IPS DF 19.7 (cell line): Measurements from ENCODE around the gene RGS6.
"Not testable (repeated sequence)": the region's sequence is repeated elsewhere in the genome, so short reads cannot be mapped to it uniquely, and the experiment has no call there.

ENCODE experiments used
- DNase-seq: peaks from one replicate; pipeline ENCODE4 v3.0.0-alpha.2; 2013; ENCODE audit warnings: low read depth, low spot score

The RGS6 gene

DNA sequence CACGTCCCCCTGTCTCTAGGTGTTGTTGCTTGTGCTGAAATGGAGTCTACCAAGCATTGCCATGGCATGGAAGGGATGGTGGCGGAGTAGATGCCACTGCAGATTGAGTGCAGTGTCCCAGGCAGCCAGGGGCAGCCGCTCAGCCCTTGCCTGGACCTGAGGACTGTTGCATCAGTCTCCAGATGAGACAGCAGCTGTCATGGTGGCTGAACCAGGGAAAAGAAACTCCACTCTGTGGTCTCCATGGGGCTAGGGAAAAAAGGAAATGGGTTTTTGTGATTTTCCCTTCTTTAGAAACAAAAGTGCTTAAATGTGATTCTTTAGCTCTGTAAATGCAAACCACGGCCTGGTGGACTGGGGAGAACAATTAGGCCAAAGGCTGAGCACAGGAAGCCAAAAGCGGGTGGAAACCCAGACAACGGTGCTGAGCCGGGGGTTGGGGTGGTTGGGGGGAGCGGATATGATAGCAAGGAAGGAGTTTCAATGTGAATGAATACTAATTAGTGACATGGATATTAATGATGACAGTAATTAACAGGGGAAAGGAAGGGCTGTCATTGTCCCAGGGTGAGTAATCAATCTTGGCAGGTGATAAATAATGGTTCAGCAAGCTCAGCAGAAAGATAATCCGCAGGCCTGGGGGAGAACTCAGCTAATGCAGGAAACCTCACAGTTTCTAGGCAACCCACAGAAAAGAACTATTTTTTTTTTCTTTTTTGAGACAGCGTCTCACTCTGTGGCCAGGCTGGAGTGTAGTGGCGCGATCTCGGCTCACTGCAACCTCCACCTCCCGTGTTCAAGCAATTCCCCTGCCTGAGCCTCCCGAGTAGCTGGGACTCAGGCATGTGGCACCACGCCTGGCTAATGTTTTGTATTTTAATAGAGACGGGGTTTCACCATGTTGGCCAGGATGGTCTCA lies 519.1 kb downstream of the RGS6 start:
- no peak for DNase-seq

DNA sequence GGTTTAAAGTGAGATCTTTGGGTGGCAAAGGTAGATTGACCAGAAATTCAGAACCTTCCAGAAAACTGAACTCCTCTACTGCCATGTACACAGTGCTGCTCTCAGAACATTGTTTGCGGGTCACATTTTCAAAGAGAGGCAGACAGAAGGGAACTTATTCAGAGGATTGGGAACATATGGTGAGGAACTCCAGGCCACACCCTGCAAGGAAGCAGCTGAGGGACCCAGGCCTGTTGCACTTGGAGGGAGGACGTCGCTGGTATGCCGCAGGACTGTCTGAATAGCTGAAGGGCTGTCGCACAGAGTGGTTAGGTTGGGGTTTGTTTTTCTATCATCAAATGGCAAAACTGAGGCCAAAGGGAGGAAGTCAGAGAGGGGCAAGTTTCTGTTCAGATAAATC lies 520.5 kb downstream of the RGS6 start:
- no peak for DNase-seq

DNA sequence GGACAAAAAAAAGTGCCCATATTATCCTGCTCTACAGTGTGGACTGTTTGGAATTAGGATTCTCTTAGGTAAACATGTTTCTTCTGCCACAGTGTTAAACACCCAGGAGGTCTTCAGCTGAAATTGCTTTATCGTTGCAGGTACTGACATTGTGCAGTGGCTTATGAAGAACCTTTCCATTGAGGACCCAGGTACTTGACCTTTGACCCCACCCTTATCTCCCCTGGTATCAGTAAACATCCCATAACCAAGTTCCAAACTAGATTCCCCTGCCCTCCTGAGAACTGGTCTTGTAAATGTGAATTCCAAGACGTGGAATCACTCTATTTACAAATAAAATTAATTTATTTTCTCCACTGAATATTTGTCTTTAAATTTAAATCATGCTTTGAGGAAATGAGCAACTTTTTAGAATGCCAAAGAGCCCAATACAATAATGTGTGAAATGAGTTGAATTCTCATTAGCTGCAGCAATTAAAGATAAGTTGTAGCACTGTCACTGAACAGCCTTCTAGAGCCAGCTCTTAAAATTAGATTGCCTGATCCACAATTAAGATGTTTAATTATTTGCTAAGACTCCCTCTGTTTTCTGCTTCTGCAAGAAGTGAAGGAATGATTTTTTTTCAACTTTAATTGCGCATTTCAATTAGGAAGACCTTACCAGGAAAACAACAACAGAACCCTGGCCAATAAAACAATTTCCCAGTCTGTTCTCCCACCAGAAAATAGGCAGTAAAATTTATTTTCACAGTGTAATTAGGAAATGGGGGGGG lies 522.3 kb downstream of the RGS6 start:
- DNase-seq = no peak

GRCh38 chr14:72457641-72458040 lies 525.4 kb downstream of the RGS6 start:
- DNase-seq = no peak

GRCh38 chr14:72462056-72462455 lies 529.8 kb downstream of the RGS6 start:
- DNase-seq = no peak

GRCh38 chr14:72463291-72463866 lies 531.1 kb downstream of the RGS6 start:
- DNase-seq = no peak

DNA sequence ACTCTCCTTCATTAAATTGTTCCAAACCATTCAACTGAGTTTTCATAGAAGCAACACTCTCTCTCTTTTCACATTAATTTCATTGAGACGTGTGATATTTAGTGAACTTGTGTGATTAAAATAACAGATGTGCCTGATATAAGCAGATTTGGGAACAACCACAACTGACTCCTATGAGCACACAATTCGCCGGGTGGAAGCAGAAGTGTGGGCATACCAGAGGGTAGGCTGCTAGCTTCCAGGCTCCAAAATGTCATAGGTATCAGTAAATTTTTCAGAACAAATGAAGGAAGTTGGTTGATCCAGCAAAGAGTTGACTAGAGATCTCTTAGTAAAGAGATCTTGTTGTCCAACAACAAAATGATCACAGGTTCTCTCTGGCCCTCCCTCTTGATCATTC lies 532.0 kb downstream of the RGS6 start:
- no peak for DNase-seq

- no peak for DNase-seq
Observed at GRCh38 chr14:72466325-72466724, 534.1 kb downstream of the RGS6 start.

GRCh38 chr14:72471346-72471745 lies 539.1 kb downstream of the RGS6 start:
- no peak for DNase-seq

GRCh38 chr14:72472845-72473244 lies 540.6 kb downstream of the RGS6 start:
- DNase-seq = no peak

DNA sequence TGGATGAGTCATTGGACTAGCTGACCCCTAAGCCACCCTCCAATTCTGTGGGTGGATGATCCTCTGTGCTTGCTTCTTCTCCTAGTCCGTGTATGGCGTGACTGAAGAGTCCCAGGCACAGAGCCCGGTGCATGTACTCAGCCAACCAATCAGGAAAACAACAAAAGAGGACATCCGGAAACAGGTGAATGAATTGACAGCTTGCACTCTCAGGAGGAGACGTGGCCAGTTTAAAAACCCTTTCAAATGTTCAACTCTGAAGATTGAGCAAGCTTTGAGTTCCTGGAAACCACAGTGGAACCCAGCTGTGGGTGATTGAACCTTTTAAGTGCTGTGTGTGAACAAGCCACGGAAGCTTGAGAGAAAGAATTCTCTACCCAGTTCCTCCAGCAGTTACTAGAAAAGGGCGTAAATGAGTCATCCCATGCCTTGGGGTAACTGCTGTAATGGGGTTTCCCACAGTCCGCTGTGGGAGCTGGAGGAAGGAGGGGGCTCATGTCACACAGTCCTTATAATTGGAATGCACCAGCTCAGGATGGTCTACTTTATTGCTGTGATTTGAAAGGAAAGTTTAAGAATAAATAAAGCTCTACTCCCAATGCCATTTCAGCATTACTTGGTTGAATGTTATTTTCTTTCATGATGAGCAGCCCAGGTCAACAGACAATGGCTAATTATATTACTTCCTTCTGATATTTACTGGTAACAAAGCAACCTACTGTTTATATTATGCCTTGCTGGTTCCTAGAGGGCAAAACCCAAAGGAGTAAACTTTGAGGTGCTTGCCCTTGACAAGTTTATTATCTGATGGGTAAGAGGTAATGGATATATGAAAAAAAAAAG lies 544.6 kb downstream of the RGS6 start:
- peak; percentile 30 for DNase-seq

- not testable (repeated sequence) for DNase-seq
Observed at GRCh38 chr14:72477578-72477977, 545.3 kb downstream of the RGS6 start.

DNA sequence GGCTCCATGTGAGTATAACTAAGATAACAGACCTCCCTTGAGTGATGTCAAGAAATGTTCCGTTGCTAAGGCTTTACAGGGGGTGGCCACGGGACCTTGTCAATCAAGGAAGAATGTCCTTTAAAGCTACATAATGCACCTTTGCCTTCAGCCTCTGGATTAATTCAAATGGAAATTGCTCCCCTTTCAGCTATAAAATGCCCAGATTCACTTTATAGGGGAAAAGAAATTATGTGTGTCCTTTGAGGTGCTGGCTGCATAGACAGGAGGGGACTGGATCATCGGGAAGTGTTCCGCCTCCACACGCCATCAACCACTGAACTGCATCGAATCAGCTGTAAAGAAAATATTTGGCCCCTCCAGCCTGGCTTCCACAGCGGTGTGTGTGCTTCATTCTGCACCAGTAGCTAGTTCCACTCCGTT lies 546.3 kb downstream of the RGS6 start:
- no peak for DNase-seq

DNA sequence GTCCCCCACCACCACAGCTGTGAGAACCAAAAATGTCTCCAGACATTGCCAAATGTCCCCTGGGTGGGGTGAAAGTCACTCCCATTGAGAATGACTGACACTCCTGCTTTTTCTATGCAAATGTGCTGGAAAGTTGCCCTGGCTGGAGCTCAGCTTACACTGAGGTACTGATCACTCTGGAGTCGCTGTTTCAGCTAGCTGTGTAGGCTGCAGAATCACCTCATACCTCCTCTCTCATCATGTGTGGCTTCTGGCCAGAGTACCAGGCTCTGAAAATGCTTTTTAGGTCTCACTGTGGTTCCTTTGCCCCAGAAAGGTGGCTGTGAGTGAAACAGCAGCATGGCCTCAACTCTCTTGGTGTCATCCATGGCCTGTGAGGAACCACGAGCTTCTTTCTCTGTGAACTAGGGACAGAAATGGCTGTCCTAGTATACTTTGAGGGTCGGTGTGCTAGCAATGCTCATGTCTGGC lies 547.3 kb downstream of the RGS6 start:
- DNase-seq = no peak

DNA sequence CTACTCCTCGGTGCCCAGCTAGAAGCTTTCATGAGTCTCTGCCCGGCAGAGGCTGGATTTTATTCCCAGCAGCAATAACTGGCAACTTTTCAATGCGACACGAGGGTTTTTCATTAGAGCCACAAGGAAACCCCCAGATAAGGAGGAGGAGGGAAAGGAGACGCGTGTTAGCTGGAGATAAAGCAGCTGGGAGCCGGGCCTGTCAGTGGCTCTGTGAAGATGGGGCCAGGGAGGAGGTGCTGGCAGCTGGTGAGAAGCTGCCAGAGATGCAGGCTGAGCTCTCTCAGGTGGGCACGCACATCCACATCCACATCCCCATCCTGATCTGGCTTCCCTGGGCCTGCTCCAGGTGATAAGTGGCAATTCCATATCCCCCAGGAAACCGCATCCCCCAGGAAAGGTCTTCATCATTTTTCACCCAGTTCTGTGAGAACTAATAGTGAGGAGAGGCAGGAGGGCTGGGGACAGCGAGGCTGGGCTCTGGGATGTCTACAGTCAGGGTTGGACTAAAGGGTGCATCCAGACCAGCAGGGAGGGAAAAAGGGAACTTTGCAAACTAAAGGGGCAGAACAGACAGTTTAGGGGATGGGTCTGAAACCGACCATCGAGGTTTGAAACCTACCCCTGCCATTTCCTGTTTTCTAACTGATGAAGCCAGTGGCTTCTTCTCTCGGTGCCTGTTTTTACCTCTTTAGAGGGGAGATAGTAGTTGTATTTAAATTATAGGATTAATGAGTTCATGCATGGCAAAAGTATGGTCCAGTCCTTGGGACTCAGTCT lies 548.4 kb downstream of the RGS6 start:
- DNase-seq = no peak

GRCh38 chr14:72483311-72483710 lies 551.1 kb downstream of the RGS6 start:
- no peak for DNase-seq

GRCh38 chr14:72485695-72486094 lies 553.5 kb downstream of the RGS6 start:
- DNase-seq = no peak

DNA sequence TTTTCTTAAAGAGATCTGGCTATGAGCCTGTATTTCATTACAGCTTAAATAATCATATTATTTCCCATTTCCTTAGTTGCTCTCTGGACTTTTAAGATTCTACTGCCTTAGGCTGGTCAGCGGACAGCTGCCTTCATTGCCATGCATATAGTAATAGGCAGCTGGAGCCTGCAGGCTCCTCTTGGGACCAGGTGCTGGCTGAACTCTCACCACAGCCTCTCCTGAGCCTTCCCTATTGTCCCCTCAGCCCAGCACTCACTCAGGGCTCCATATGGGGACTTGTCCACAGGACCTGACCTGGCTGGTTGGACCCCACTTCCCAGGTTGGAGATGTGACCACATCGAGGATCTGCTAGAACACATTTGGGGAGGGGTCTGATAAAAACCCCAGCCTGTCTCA lies 556.3 kb downstream of the RGS6 start:
- no peak for DNase-seq

DNA sequence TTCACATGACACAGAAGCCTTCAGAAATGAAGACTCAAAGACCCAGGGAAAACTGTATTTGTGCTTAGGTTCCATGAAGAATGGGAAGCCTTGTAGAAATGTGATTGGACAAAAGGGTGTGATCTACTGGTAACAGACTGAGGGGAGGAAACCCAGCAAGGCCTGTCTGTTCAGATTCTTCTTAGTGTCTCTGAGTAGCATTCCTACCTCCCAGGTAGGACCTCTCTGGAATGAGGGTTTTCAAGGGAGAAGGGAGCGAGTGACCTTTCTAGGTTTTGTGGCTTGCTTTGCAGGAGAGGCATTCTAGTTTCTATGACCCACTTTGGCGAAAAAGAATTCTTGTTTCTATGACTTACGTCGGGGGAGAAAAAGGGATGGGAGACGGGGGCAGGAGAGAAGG lies 560.0 kb downstream of the RGS6 start:
- no peak for DNase-seq

- DNase-seq = no peak
Observed at GRCh38 chr14:72495668-72496067, 563.4 kb downstream of the RGS6 start.

DNA sequence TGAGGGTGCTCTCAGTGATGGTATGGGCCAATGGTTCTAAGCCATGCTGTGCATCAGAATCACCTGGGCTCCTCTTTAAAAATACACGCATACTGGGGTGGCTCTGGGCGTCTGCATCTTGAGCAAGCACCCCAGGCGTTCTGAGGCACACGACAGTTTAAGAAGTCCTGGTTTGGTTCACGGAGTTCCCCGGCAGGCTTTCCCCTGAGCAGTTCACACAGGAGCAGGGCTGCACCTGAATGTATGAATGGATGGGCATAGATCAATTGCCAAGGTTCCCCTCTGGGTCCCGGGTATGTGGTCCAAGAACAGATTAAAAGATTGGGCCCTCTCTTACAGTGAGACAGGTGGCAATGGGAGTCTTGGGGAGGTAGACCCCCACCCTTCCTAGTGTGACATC lies 566.4 kb downstream of the RGS6 start:
- DNase-seq = no peak
